DMS79 (cell line): Measurements from ENCODE around the gene KIF12.
A peak's percentile ranks its signal among the peaks of the same experiment; 100 is the strongest.
"Not testable (repeated sequence)": the region's sequence is repeated elsewhere in the genome, so short reads cannot be mapped to it uniquely, and the experiment has no call there.

Experiments
- DNase-seq: peaks from one replicate; lab custom pipeline; 2025; lab: John Stamatoyannopoulos, UW

KIF12 gene

GRCh38 chr9:114098936-114099668 lies at the start of gene KIF12:
Gene KIF12 (minus strand): TSS chr9:114099292. CDS start chr9:114099276, 16 bp downstream.
- DNase-seq, result peak; percentile 36

- DNase-seq, result no peak
Measured at GRCh38 chr9:114146735-114147134, 47.6 kb upstream of the KIF12 start.

GRCh38 chr9:114143234-114143633 lies 44.1 kb upstream of the KIF12 start:
- no peak for DNase-seq

- DNase-seq, result peak; percentile 27
Measured at GRCh38 chr9:114141553-114142402, 42.7 kb upstream of the KIF12 start.

GRCh38 chr9:114140850-114141249 lies 41.8 kb upstream of the KIF12 start:
- DNase-seq, result no peak

GRCh38 chr9:114140401-114140800 lies 41.3 kb upstream of the KIF12 start:
- DNase-seq, result no peak

- no peak for DNase-seq
Measured at GRCh38 chr9:114139071-114139470, 40.0 kb upstream of the KIF12 start.

GRCh38 chr9:114138552-114138971 lies 39.5 kb upstream of the KIF12 start:
- DNase-seq, result no peak

- DNase-seq, result no peak
Measured at GRCh38 chr9:114137831-114138230, 38.7 kb upstream of the KIF12 start.

- DNase-seq, result no peak
Measured at GRCh38 chr9:114134827-114135396, 35.8 kb upstream of the KIF12 start.

GRCh38 chr9:114132550-114132918 lies 33.4 kb upstream of the KIF12 start:
- DNase-seq, result no peak

GRCh38 chr9:114131808-114132549 lies 32.9 kb upstream of the KIF12 start:
- DNase-seq, result no peak

- DNase-seq, result no peak
Measured at GRCh38 chr9:114130624-114131277, 31.7 kb upstream of the KIF12 start.

- DNase-seq, result no peak
Measured at GRCh38 chr9:114130141-114130540, 31.0 kb upstream of the KIF12 start.

GRCh38 chr9:114128759-114129158 lies 29.7 kb upstream of the KIF12 start:
- DNase-seq, result not testable (repeated sequence)

GRCh38 chr9:114126247-114127060 lies 27.4 kb upstream of the KIF12 start:
- DNase-seq, result no peak

- DNase-seq, result no peak
Measured at GRCh38 chr9:114125476-114126013, 26.5 kb upstream of the KIF12 start.

GRCh38 chr9:114124666-114125475 lies 25.8 kb upstream of the KIF12 start:
- no peak for DNase-seq

- no peak for DNase-seq
Measured at GRCh38 chr9:114124138-114124537, 25.0 kb upstream of the KIF12 start.
